Measurements from ENCODE around the gene UNG. TPM values are rescaled to one million over a fixed set of nuclear protein-coding genes. Genes with fewer than 3 reads are reported as not detected.

The UNG gene
- total and polyA plus RNA-seq, 9 of the 15 experiments (the other 6 are each of a cell fraction or from before 2014, with no cell fraction given): 8.4 to 59.8 (median 41.0) TPM

- ATAC-seq: no peak
- Histone ChIP-seq H3K4me3 (peak overlapping the region; percentile 81), H3K27ac (ENCODE audit: extremely low read depth, low read depth, low read length) (peak overlapping the region; percentile 84; the same call in 1 of the 3 replicates), H2AFZ (ENCODE audit: low read depth, low read length) (peak overlapping the region; percentile 96), H3K27me3 (ENCODE audit: control insufficient read depth in 2 of 2, insufficient read depth in 2 of 2, low read length in 2 of 2) (no peaks in the 10 kb centered on the region), H3K9ac (ENCODE audit: insufficient read depth in 1 of 2, low read depth in 2 of 2, low read length in 2 of 2) (peak overlapping the region; percentile 33 to 95; a peak in 3 of 4 replicates), H3K36me3 (ENCODE audit: control insufficient read depth, insufficient read depth, low read length) (peaks cover 36% of the 10 kb centered on the region), H3K4me2 (ENCODE audit: insufficient read depth, low read length) (peak overlapping the region; percentile 76), H3K9me1 (ENCODE audit: control insufficient read depth, insufficient read depth, low read length) (no peaks in the 10 kb centered on the region), H4K20me1 (replicated peaks; ENCODE audit: control insufficient read depth, insufficient read depth, low read length) (no peaks in the 10 kb centered on the region), H3K79me2 (ENCODE audit: control insufficient read depth, insufficient read depth, low read length) (peaks cover 23% of the 10 kb centered on the region), H3K9me3 (replicated peaks; ENCODE audit: control insufficient read depth, insufficient read depth, low read depth, low read length) (no peaks in the 10 kb centered on the region), H3K4me1 (replicated peaks in 1 of 2; ENCODE audit: control insufficient read depth in 2 of 2, insufficient read depth in 2 of 2, low read length in 2 of 2) (peaks cover 7 to 35% of the 10 kb centered on the region in 2 experiments; a peak in 4 of 5 replicates)
- no TSS peak for BruUV-seq (replicated peaks)
- POLR2A ChIA-PET: interaction anchor here (3.0 kb wide), 1 partner anchor 9 kb away, joined by 9 read pairs; no protein-coding TSS in a partner anchor
- CTCF ChIA-PET (ENCODE audit: low intra/inter-chr PET ratio): no interaction called here
- WGBS (ENCODE audit: insufficient coverage, low coverage, missing lambda C conversion rate): 42% methylated on average over 11 of the region's 11 CpGs
- no peak for DNase-seq (ENCODE audit: extremely low read depth in 1 of 4, low spot score in 3 of 4)
- in situ Hi-C loops (cut with MboI) (loop anchor here (10.0 kb wide), 1 partner anchor 432 kb away; no protein-coding TSS in a partner anchor), intact Hi-C loops (cut with micrococcal nuclease) (loop anchor here (10.0 kb wide), 3 partner anchors 82 to 432 kb away; no protein-coding TSS in a partner anchor)
- no peak for FAIRE-seq
- TF ChIP-seq CTCF (IDR thresholded peaks at IDR 0.05 in 2 of 3, conservative IDR thresholded peaks at IDR 0.05 in 1 of 3; ENCODE audit: insufficient read depth in 2 of 3, low read depth in 1 of 3, low read length in 3 of 3): no peak
- TF ChIP-seq, protein P1, sequence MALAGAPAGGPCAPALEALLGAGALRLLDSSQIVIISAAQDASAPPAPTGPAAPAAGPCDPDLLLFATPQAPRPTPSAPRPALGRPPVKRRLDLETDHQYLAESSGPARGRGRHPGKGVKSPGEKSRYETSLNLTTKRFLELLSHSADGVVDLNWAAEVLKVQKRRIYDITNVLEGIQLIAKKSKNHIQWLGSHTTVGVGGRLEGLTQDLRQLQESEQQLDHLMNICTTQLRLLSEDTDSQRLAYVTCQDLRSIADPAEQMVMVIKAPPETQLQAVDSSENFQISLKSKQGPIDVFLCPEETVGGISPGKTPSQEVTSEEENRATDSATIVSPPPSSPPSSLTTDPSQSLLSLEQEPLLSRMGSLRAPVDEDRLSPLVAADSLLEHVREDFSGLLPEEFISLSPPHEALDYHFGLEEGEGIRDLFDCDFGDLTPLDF (CRISPR knock-in tag; IDR thresholded peaks at IDR 0.05): no peak
- no peak for TF ChIP-seq KDM4B (IDR thresholded peaks at IDR 0.05; ENCODE audit: borderline replicate concordance in 2 of 2, low read depth in 1 of 2)
- TF ChIP-seq PURB (CRISPR knock-in tag; IDR thresholded peaks at IDR 0.05; ENCODE audit: low read depth): no peak
- no peak for TF ChIP-seq RBFOX2 (IDR thresholded peaks at IDR 0.05; ENCODE audit: low read depth, low read length)
- no peak for TF ChIP-seq SMAD2 (IDR thresholded peaks at IDR 0.05; ENCODE audit: low read depth, low read length)
- TF ChIP-seq CBFA2T3 (IDR thresholded peaks at IDR 0.05): no peak
- TF ChIP-seq CBX1 (IDR thresholded peaks at IDR 0.05; ENCODE audit: low read depth): 0 out of 2 replicates have a peak, but pooled peaks have one; percentile 0
- no peak for TF ChIP-seq ZNF134 (CRISPR knock-in tag; conservative IDR thresholded peaks at IDR 0.05)
- TF ChIP-seq, protein P2, sequence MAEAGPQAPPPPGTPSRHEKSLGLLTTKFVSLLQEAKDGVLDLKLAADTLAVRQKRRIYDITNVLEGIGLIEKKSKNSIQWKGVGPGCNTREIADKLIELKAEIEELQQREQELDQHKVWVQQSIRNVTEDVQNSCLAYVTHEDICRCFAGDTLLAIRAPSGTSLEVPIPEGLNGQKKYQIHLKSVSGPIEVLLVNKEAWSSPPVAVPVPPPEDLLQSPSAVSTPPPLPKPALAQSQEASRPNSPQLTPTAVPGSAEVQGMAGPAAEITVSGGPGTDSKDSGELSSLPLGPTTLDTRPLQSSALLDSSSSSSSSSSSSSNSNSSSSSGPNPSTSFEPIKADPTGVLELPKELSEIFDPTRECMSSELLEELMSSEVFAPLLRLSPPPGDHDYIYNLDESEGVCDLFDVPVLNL (CRISPR knock-in tag; IDR thresholded peaks at IDR 0.05; ENCODE audit: low read depth): no peak
- peak; percentile 94 for TF ChIP-seq ZBTB33 (CRISPR knock-in tag; IDR thresholded peaks at IDR 0.05)
- no peak for TF ChIP-seq KDM2B (CRISPR knock-in tag; IDR thresholded peaks at IDR 0.05)
- TF ChIP-seq ZFX (CRISPR knock-in tag; IDR thresholded peaks at IDR 0.05): peak; percentile 40; the same call in 1 of the 2 replicates
- no peak for TF ChIP-seq HNRNPK (IDR thresholded peaks at IDR 0.05; ENCODE audit: low read depth, low read length, poor library complexity, severe bottlenecking)
- TF ChIP-seq ZNF224 (CRISPR knock-in tag; IDR thresholded peaks at IDR 0.05): no peak
- TF ChIP-seq FOS (IDR thresholded peaks at IDR 0.05; ENCODE audit: extremely low read depth, insufficient read length): no peak
- no peak for TF ChIP-seq CBX3 (IDR thresholded peaks at IDR 0.05; ENCODE audit: borderline replicate concordance in 1 of 2, low read length in 2 of 2)
Observed at GRCh38 chr12:109097140-109097434, 310 bp upstream of the UNG start.

Data from K562 (cell line).